M059J (cell line): ENCODE measurements around the gene ZBTB46. TPM values are rescaled to one million over a fixed set of nuclear protein-coding genes. Genes with fewer than 3 reads are reported as not detected.
A peak's percentile ranks its signal among the peaks of the same experiment; 100 is the strongest.
"Not testable (repeated sequence)": the region's sequence is repeated elsewhere in the genome, so short reads cannot be mapped to it uniquely, and the experiment has no call there.

Experiments
- DNase-seq: peaks from one replicate; pipeline ENCODE4 v3.0.0-alpha.2; 2012; ENCODE audit warnings: low read depth
- total RNA-seq: library from RNA; depleted of rRNA; stranded (reverse); fragments of >200 nt; shearing (Covaris generic); gene quantifications from 2 replicates; pipeline ENCODE4 v1.2.3, GENCODE V29; 2014; rRNA removed

Gene ZBTB46
- total RNA-seq: 2.5 and 3.1 TPM in 2 replicates

GRCh38 chr20:63830841-63831588, at the start of gene ZBTB46:
Gene ZBTB46 (minus strand): TSS chr20:63831264. CDS start chr20:63790757, 40,507 bp downstream.
- DNase-seq: peak; percentile 48

DNA sequence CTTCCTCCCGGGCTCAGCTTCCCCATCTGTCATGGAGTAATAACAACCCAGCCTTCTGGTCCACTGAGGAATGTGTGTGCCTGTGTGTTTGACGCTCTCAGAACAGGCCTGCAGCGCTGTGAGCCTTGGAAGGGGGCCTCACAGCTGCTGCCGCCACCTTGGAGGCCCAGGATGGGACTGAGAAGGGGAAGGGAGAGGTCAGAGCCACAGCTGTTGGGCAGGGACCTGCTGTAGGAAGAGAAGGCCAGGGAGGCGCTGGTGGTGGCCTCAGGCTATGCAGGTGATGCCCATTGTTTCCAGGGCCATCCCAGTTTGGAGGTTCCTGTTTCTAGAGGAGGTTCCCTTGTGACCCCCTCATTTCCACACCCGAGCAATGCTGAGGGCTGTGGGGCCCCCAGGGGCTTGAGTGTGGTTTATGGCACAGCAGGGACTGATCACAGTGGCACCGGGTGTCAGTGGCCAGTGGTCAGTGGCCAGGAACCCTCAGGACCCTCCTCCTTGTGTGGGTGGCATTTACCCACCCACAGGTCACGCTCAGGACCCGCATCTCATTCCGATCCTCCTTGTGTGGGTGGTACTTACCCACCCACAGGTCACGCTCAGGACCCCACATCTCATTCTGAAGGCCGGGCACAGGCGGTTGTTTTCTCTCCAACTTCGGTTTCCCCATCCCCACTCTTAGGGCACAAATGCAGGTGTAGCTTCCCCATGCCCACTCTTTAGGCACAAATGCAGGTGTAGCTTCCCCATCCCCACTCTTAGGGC, 48.0 kb upstream of the ZBTB46 start:
- no peak for DNase-seq

DNA sequence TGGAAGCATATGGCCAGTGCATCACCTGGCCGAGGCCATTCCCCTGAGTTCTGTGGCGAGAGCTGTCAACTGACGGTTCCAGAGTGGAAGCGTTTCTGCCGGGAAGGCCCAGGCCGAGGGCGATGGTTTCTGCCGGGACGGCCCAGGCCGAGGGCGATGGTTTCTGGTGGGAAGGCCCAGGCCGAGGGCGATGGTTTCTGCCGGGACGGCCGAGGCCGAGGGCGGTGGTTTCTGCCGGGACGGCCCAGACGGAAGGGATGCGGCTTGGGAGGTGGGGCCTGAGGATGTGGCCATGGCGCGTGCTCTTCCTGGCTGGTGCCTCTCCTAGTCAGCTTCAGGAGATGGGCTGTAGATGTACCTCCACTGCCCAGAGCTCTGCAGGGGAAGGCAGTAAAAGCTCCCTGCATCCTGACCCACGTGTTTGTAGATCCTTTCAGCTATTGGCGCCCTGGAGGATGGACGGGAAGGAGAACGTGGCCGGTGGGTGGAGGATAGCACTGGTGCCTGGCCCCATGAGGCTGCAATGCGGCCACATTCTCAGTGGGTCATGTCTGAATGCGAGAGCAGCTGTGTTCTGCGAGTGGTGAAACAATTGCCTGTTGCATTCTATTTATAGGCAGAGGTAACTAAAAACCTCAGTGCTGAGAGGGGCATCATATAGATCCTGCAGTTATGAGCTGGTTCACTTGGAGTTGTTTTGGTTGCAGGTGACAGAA, 46.8 kb upstream of the ZBTB46 start:
- DNase-seq: no peak

GRCh38 chr20:63876489-63877036, 45.5 kb upstream of the ZBTB46 start:
- no peak for DNase-seq

- not testable (repeated sequence) for DNase-seq
Measured at GRCh38 chr20:63874241-63874640, 43.2 kb upstream of the ZBTB46 start.

DNA sequence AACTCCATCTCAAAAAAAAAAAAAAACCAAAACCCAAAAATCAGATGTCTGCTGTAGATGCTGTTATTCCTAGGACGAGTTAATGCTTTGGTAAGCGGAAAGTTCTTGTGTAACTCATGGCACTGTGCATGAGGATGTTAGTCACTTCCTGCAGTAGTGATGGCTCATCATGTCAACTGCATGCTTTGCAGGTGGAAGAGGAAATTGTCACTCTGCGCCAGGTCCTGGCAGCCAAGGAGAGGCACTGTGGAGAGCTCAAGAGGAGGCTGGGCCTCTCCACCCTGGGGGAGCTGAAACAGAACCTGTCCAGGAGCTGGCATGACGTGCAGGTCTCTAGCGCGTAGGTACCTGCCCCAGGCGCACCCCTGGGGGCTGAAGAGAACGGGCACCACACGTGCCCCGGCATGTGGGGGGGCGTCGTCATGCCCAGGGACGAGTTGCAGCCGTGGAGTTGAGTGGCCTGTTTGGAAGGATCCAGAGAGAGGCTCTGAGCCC, 42.5 kb upstream of the ZBTB46 start:
- DNase-seq: peak; percentile 88

DNA sequence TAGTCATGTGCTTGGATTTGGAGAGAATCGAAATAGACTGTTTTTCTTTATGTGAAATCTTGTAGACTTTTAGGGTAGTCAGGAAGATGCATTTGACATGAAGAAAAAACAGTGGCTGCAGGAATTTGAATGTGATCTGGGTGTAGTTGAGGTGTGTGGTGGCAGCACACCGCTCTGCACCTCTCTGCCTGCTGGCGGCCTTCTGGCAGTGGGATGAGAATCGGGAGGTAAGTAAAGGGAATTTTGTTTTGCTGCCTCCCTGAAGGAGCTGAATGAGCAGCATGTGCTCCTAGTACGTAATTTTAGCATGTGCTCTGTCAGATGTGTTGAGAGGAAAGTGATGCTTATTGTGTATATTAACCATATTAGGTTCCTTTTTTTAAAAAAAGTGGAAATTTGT, 37.2 kb upstream of the ZBTB46 start:
- DNase-seq: no peak

- not testable (repeated sequence) for DNase-seq
Measured at GRCh38 chr20:63867042-63867441, 36.0 kb upstream of the ZBTB46 start.

DNA sequence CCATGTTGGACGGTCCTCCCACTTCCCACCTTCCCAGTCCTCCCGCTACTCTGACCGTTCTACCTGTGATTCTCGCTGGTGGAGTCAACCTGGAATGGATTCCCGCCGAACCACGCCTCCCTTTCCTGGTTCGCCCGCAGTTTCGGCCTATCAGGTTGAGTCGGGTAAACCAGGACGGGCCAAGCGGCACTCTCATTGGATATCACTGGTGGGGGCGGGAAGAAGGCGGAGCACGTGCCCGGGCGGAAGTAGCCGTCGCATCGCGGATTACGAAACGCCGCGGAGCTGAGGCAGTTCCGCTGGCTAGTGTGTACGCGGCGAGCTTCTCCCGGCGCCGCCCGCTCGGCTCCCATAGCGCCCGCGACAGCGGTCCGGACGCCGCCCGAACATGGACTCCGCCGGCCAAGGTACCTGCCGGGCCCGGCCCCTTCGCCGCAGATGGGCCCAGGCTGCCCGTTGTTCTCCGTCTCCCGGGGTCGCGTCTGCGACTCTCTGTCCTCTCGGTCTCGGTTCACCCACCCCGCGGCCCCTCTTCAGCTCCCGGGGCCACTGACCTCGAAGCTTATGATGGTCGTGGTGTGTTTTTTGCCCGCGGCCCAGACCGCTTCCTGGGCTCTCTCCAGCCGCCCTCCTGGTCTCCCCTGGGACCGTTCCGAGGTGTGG, 34.0 kb upstream of the ZBTB46 start, which contains the start of gene TPD52L2:
Gene TPD52L2, plus strand, starts transcription at position 293 of the 663 bp plus-strand sequence. Its CDS starts 96 bp downstream, at position 389.
- peak; percentile 100 for DNase-seq

DNA sequence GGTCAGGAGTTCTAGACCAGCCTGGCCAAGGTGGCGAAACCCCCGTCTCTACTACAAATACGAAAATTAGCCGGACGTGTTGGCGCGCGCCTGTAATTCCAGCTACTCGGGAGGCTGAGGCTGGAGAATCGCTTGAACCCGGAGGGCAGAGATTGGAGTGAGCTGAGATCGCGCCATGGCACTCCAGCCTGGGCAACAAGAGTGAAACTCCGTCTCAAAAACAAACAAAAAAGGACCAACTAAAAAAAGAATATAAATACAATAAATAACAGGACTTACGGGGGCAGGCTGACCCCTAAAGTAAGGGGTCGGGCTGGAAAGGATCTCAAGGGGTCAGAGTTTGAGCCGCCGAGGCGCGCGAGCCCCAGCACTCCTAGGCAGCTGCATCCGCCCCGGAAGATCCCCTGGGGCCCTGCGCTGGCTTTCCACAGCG, 33.5 kb upstream of the ZBTB46 start:
- no peak for DNase-seq

DNA sequence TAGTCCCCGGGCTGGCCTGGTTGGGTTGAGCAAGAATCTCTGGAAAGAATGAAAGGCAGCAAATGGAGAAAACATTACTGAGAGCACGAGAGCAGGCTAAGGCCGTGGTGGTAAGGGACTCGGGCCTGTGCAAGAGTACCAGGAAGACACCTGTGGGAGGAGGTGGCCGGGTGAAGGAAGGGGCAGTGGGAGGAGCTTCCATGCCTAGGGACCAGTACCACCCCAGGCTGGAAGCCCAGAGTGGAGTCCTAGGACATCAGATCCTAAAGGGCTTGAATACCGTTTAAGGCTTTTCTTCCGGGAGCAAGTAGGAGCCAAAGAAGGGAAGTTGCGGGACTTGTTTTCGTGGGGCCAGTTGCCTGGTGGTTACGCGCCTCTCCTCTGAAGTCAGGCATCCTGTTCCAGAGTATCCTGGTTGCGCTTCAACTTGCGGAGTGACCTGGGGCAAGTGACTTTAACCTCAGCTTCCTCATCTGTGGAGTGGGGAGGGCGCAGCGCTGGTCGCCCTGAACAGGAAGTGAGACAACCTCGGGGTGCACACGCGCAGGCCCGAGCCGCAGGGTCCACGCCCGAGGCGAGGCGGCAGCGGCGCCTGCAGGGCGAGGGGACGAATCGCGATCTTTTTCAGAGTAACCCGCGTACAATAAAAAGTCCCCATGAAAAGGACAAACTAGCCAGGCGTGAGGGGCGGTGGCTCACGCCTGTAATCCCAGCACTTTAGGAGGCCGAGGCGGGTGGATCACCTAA, 32.9 kb upstream of the ZBTB46 start:
- DNase-seq: peak; percentile 80

DNA sequence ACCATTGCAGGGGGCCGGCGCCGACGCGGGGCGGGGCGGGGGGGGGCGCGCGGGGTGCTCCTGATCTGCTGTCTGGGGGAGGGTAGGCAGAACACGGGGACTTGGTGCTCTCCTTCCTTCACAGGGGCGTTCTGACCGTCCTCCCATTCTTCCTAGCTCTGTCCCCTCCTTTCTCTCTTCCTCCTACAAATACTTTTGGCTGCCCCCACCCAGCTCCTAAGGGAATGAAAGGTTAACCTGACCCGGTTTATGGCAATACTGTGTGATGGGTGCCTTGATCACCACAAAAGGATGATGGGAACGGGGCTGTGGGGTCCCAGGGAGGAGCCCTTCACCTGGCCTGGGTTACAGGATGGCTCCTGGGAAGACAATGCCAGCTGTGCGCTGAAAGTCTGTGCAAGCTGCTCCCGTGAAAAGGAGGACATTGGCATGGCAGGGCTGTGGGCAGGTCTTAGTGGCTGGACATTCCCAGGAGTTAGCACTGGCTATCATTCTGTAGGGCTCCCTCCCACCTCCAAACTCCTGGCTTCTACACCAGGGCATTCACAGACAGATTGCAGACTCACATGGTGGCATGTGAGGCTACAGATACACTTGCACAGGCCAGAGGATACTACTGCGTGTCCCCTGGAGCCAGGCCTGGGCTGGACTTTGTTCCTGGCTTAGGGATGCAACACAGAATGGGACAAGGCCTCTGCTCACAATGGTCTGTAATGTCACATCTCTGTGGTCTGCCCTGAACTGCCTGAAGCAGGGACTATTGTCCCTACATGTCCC, 32.1 kb upstream of the ZBTB46 start:
- no peak for DNase-seq

GRCh38 chr20:63861981-63862901, 31.2 kb upstream of the ZBTB46 start:
- no peak for DNase-seq

DNA sequence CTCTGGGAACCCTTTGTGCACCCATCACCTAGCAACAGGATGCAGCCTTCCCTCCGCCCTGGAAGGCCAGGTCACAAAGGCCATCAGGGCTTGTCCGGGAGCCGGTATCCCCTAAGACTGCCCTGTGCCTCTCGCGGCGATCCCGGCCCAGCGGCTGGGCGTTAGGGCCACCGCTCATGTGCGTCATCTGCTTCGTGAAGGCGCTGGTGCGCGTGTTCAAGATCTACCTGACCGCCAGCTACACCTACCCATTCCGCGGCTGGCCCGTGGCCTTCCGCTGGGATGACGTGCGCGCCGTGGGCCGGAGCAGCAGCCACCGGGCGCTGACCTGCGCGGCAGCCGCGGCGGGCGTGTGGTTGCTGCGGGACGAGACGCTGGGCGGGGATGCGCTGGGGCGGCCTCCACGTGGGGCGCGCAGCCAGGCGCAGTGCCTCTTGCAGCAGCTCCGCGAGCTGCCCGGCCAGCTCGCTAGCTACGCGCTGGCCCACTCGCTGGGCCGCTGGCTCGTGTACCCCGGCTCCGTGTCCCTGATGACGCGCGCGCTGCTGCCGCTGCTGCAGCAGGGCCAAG, 30.4 kb upstream of the ZBTB46 start, which contains the start of gene ABHD16B:
Gene ABHD16B, plus strand, starts transcription at position 134 of the 570 bp plus-strand sequence. Its CDS starts 43 bp downstream, at position 177.
- DNase-seq: no peak

DNA sequence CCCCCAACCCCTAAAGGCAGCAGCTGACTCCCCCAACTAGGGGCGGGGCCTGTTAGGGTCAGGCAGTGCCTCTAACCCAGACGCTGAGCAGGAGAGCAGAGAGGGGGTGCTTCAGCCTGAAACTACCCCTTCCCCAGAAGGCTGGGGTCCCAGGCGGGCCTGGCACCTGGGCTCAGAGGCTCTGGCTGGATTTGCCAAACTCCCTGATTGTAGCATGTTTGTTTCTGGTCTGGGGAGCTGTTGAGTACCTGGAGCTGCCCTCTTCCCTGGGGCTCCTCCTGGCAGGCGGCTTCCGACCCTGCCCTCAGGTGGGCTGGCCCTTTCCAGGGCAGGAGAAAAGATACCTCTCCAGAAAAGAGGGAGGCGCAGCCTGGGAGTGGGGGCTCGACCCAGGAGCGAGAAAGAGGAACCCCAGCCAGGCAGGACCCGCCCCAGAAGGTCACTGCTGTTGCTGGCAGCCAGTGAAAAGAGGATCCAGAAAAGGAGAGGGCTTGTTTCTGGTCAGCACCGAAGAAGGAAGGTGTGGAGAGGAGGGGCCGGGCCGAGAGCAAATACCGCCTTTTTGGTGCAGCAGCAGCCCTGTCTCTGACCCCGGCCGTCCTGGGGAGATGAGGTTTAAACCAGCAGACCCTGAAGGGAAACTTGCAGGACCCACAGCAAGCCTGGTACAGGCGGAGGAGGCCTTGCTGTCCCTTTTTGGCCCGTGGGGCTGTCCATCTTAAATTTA, 29.4 kb upstream of the ZBTB46 start:
- no peak for DNase-seq

- DNase-seq: no peak
Measured at GRCh38 chr20:63859166-63859699, 28.2 kb upstream of the ZBTB46 start.
